Loucy (cell line): ENCODE data around the gene PLA2G2A.

Experiments
- CTCF ChIP-seq: fragments of 200-600 bp; sonication (generic); conservative IDR thresholded peaks from 2 replicates; pipeline ENCODE4 v1.5.1; 2014; ENCODE audit warnings: mild to moderate bottlenecking, antibody characterized with exemption, low read length
- EZH2phosphoT487 ChIP-seq: fragments of 200-600 bp; IDR thresholded peaks from 2 replicates; pipeline ENCODE4 v1.6.1; 2018; ENCODE audit warnings: antibody characterized with exemption, mild to moderate bottlenecking, moderate library complexity, borderline replicate concordance

GRCh38 chr1:19969898-19970660 lies 9.3 kb downstream of the PLA2G2A start:
- TF ChIP-seq CTCF (no peak), EZH2phosphoT487 (no peak)
